H1 (cell line): ENCODE results near the gene POTEE.
"Not testable (repeated sequence)": the region's sequence is repeated elsewhere in the genome, so short reads cannot be mapped to it uniquely, and the experiment has no call there.

ENCODE experiments used
- CEBPB ChIP-seq: IDR thresholded peaks from 2 replicates; pipeline ENCODE4 v1.6.1; 2012; ENCODE audit warnings: low read depth, low read length
- CREB1 ChIP-seq: IDR thresholded peaks from 2 replicates; pipeline ENCODE4 v1.6.1; 2012; ENCODE audit warnings: inconsistent platforms
- EZH2 ChIP-seq: fragments of 200-600 bp; sonication (generic); IDR thresholded peaks from 2 replicates; pipeline ENCODE4 v1.7.1; 2012; ENCODE audit warnings: low read depth, mild to moderate bottlenecking, moderate library complexity, low read length, inconsistent platforms; ENCODE audit not compliant: severe bottlenecking
- HDAC2 ChIP-seq, 2 experiments: fragments of 300-600 bp in 1 of 2; sonication (generic) in 1 of 2; IDR thresholded peaks; 2 replicates each; pipeline ENCODE4 v1.6.1; 2011 to 2012; ENCODE audit warnings: low read depth in 2 of 2, low read length in 2 of 2, mild to moderate bottlenecking in 2 of 2, moderate library complexity in 2 of 2, borderline replicate concordance in 1 of 2, inconsistent platforms in 1 of 2
- KDM5A ChIP-seq: fragments of 200-600 bp; IDR thresholded peaks from 2 replicates; pipeline ENCODE4 v1.7.1; 2012; ENCODE audit warnings: mild to moderate bottlenecking, low read length, inconsistent platforms, mixed read lengths
- NANOG ChIP-seq: IDR thresholded peaks from 2 replicates; pipeline ENCODE4 v1.6.1; 2011; ENCODE audit warnings: low read length, low read depth, mild to moderate bottlenecking, inconsistent platforms; ENCODE audit not compliant: insufficient read depth, poor library complexity, severe bottlenecking
- POLR2A ChIP-seq, 2 experiments: IDR thresholded peaks; 1 replicate in 1 of 2; 2 replicates in 1 of 2; pipeline ENCODE4 v1.6.1; 2011; ENCODE audit warnings: low read depth in 2 of 2, low read length in 2 of 2, mild to moderate bottlenecking in 2 of 2; ENCODE audit errors: control extremely low read depth in 1 of 2
- POU5F1 ChIP-seq: IDR thresholded peaks from 2 replicates; pipeline ENCODE4 v1.6.1; 2011; ENCODE audit warnings: low read depth, mild to moderate bottlenecking, low read length, moderate library complexity
- SIX5 ChIP-seq: IDR thresholded peaks from 2 replicates; pipeline ENCODE4 v1.6.1; 2011; ENCODE audit warnings: mild to moderate bottlenecking, low read depth, low read length
- SRF ChIP-seq: IDR thresholded peaks from 2 replicates; pipeline ENCODE4 v1.6.1; 2011; ENCODE audit warnings: mild to moderate bottlenecking, low read depth, low read length, moderate library complexity
- TAF1 ChIP-seq: IDR thresholded peaks from 2 replicates; pipeline ENCODE4 v1.6.1; 2011; ENCODE audit warnings: mild to moderate bottlenecking, low read depth, low read length
- YY1 ChIP-seq: IDR thresholded peaks from 2 replicates; pipeline ENCODE4 v1.6.1; 2011; ENCODE audit warnings: low read depth, mild to moderate bottlenecking, low read length
- TF ChIP-seq, protein P1 (sequence below): IDR thresholded peaks from 2 replicates; pipeline ENCODE4 v1.6.1; 2012; ENCODE audit warnings: inconsistent platforms
- TF ChIP-seq, protein P2 (sequence below), 3 experiments: IDR thresholded peaks; 1 replicate in 2 of 3; 2 replicates in 1 of 3; pipeline versions ENCODE4 v1.5.1 to v1.6.1; 2011; ENCODE audit warnings: low read length in 3 of 3, mild to moderate bottlenecking in 3 of 3, inconsistent platforms in 2 of 3, low read depth in 1 of 3, moderate library complexity in 1 of 3; ENCODE audit not compliant: insufficient read depth in 1 of 3; ENCODE audit errors: control extremely low read depth in 1 of 3

DNA sequence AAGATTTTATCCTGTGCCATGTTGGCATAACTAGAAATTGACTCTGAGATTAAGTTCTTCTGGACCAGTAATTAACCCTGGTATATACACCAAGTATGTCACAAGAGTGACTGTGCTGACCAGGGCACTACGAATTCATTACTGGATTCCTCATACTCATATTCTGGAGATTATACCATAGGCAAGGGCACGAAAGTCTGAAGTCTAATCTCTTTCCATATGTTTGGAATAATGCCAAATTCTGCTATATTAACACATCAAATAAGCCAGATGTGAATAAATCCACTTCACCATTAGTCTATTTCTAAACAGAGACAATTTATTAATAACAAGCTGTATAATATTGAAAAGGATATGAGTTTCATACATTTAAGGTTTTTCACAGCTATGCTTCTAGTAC is 13.2 kb upstream of the POTEE start:
- TF ChIP-seq, protein P1, sequence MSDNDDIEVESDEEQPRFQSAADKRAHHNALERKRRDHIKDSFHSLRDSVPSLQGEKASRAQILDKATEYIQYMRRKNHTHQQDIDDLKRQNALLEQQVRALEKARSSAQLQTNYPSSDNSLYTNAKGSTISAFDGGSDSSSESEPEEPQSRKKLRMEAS, result not testable (repeated sequence)
- TF ChIP-seq KDM5A; EZH2; SRF; HDAC2 (IDR thresholded peaks at IDR 0.05; ENCODE audit: borderline replicate concordance in 1 of 2, low read depth in 2 of 2, low read length in 2 of 2); TAF1; CEBPB; YY1; CREB1; SIX5; POU5F1; POLR2A (IDR thresholded peaks at IDR 0.05; ENCODE audit: control extremely low read depth in 1 of 2, low read depth in 2 of 2, low read length in 2 of 2); NANOG: not testable (repeated sequence)
- TF ChIP-seq, protein P2, sequence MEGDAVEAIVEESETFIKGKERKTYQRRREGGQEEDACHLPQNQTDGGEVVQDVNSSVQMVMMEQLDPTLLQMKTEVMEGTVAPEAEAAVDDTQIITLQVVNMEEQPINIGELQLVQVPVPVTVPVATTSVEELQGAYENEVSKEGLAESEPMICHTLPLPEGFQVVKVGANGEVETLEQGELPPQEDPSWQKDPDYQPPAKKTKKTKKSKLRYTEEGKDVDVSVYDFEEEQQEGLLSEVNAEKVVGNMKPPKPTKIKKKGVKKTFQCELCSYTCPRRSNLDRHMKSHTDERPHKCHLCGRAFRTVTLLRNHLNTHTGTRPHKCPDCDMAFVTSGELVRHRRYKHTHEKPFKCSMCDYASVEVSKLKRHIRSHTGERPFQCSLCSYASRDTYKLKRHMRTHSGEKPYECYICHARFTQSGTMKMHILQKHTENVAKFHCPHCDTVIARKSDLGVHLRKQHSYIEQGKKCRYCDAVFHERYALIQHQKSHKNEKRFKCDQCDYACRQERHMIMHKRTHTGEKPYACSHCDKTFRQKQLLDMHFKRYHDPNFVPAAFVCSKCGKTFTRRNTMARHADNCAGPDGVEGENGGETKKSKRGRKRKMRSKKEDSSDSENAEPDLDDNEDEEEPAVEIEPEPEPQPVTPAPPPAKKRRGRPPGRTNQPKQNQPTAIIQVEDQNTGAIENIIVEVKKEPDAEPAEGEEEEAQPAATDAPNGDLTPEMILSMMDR (IDR thresholded peaks at IDR 0.05; ENCODE audit: control extremely low read depth in 1 of 3, insufficient read depth in 1 of 3, low read depth in 1 of 3, low read length in 3 of 3), result not testable (repeated sequence)
